ENCODE data around the gene PRR16. TPM values are rescaled to one million over a fixed set of nuclear protein-coding genes. Genes with fewer than 3 reads are reported as not detected.
A peak's percentile ranks its signal among the peaks of the same experiment; 100 is the strongest.

Gene PRR16
- total and polyA plus RNA-seq, 2 experiments from 2014 or later: 1.0 to 1.7 TPM

- TF ChIP-seq, protein P1, sequence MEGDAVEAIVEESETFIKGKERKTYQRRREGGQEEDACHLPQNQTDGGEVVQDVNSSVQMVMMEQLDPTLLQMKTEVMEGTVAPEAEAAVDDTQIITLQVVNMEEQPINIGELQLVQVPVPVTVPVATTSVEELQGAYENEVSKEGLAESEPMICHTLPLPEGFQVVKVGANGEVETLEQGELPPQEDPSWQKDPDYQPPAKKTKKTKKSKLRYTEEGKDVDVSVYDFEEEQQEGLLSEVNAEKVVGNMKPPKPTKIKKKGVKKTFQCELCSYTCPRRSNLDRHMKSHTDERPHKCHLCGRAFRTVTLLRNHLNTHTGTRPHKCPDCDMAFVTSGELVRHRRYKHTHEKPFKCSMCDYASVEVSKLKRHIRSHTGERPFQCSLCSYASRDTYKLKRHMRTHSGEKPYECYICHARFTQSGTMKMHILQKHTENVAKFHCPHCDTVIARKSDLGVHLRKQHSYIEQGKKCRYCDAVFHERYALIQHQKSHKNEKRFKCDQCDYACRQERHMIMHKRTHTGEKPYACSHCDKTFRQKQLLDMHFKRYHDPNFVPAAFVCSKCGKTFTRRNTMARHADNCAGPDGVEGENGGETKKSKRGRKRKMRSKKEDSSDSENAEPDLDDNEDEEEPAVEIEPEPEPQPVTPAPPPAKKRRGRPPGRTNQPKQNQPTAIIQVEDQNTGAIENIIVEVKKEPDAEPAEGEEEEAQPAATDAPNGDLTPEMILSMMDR (conservative IDR thresholded peaks at IDR 0.05; ENCODE audit: low read depth in 2 of 2): no peak
- TF ChIP-seq ETS1 (IDR thresholded peaks at IDR 0.05) (no peak), POLR2AphosphoS5 (IDR thresholded peaks at IDR 0.05; ENCODE audit: low read depth) (no peak), STAT1 (IDR thresholded peaks at IDR 0.05; ENCODE audit: unreplicated experiment) (no peak), ZNF114 (CRISPR knock-in tag; IDR thresholded peaks at IDR 0.05) (no peak), ZNF331 (CRISPR knock-in tag; IDR thresholded peaks at IDR 0.05; ENCODE audit: low read depth) (no peak), EZH2 (IDR thresholded peaks at IDR 0.05; ENCODE audit: low read depth, unreplicated experiment) (no peak), JUNB (IDR thresholded peaks at IDR 0.05; ENCODE audit: unreplicated experiment) (no peak)
These were observed 219.5 kb downstream of the PRR16 start (continued) for GRCh38 chr5:120683580-120683979.

GRCh38 chr5:120684213-120684612, 220.1 kb downstream of the PRR16 start:
- H2AFZ ChIP-seq: no peak overlapping the region
- no peaks in the 10 kb centered on the region for H3K79me2 ChIP-seq (replicated peaks; ENCODE audit: insufficient read depth)
- H3K9me3 Mint-ChIP-seq: no peaks in the 10 kb centered on the region; the same call in 2 of the 3 replicates
- TF ChIP-seq JUNB (IDR thresholded peaks at IDR 0.05; ENCODE audit: unreplicated experiment): no peak
- TF ChIP-seq, protein P1 (conservative IDR thresholded peaks at IDR 0.05; ENCODE audit: low read depth in 2 of 2): peak in 1 of 2 experiments; percentile 33; a peak in 2 of 4 replicates
- H3K27ac Mint-ChIP-seq: no peak overlapping the region
- no peak overlapping the region for H3K27ac ChIP-seq (ENCODE audit: low read depth)
- DNase-seq (ENCODE audit: low spot score) (no peak), ATAC-seq (no peak)
- H3F3A ChIP-seq (replicated peaks; ENCODE audit: low read depth): no peaks in the 10 kb centered on the region
- H3K36me3 ChIP-seq (ENCODE audit: insufficient read depth): no peaks in the 10 kb centered on the region
- H3K27me3 ChIP-seq (ENCODE audit: insufficient read depth): no peaks in the 10 kb centered on the region
- H3K4me1 Mint-ChIP-seq: peaks cover 17% of the 10 kb centered on the region
- H3K4me3 Mint-ChIP-seq: no peak overlapping the region
- peaks cover 11% of the 10 kb centered on the region; the same call in 1 of the 2 replicates for H3K4me1 ChIP-seq (ENCODE audit: insufficient read depth)
- H4K20me1 ChIP-seq (replicated peaks; ENCODE audit: insufficient read depth): no peaks in the 10 kb centered on the region
- H3K4me3 ChIP-seq: no peak overlapping the region
- H3K4me2 ChIP-seq: no peak overlapping the region
- peaks cover 1% of the 10 kb centered on the region for H3K27me3 Mint-ChIP-seq (ENCODE audit: insufficient read depth, low read depth, poor library complexity)
- H3K9me2 ChIP-seq (ENCODE audit: insufficient read depth): no peaks in the 10 kb centered on the region
- no peaks in the 10 kb centered on the region for H3K36me3 Mint-ChIP-seq (ENCODE audit: low read depth)

Measured in GM23338 (cell line).